IMR-90 (cell line): Measurements from ENCODE around the gene NDST1. TPM values are rescaled to one million over a fixed set of nuclear protein-coding genes. Genes with fewer than 3 reads are reported as not detected.

Experiments
- ATAC-seq: fragments of 200-7000 bp; cut with Tn5 transposase; 2 replicates; pipeline ENCODE4 v1.9.1; 2020; ENCODE audit warnings: low read depth, mild to moderate bottlenecking, moderate library complexity
- BruUV-seq: library from RNA; stranded (reverse); fragments of 400-500 nt; replicated peaks from 2 replicates; lab custom pipeline; 2021; lab: Mats Ljungman, UMichigan
- CTCF ChIA-PET: fragments of 300-600 bp; formaldehyde crosslinking; extraction: SDS; loops from one replicate; lab custom pipeline; 2021; ENCODE audit warnings: antibody characterized with exemption; lab: Yijun Ruan, JAX
- POLR2A ChIA-PET: fragments of 300-600 bp; sonication (Branson Sonifier 250); formaldehyde crosslinking; loops from one replicate; lab custom pipeline; 2022; ENCODE audit warnings: antibody characterized with exemption; ENCODE audit not compliant: unreplicated experiment; lab: Charles Lee
- DNase-seq: peaks from one replicate; pipeline ENCODE4 v3.0.0; 2013
- H2AFZ ChIP-seq: replicated peaks from 2 replicates; pipeline ENCODE3; 2013; ENCODE audit warnings: low read length, mild to moderate bottlenecking; ENCODE audit not compliant: poor library complexity
- H2AK5ac ChIP-seq: 2 replicates; pipeline ENCODE4 v1.6.1; 2013; ENCODE audit warnings: low read depth, low read length, inconsistent platforms
- H2AK9ac ChIP-seq: replicated peaks from 2 replicates; pipeline ENCODE3; 2013; ENCODE audit warnings: mild to moderate bottlenecking, low read depth, low read length, moderate library complexity; ENCODE audit not compliant: poor library complexity
- H2BK120ac ChIP-seq: 2 replicates; pipeline ENCODE4 v1.6.1; 2013; ENCODE audit warnings: low read depth, low read length, inconsistent platforms
- H2BK15ac ChIP-seq: 3 replicates; pipeline ENCODE4 v1.6.1; 2013; ENCODE audit warnings: low read depth, low read length, inconsistent platforms
- H2BK20ac ChIP-seq: 2 replicates; pipeline ENCODE4 v1.6.1; 2013; ENCODE audit warnings: low read depth, mild to moderate bottlenecking, inconsistent platforms, low read length, moderate library complexity
- H2BK5ac ChIP-seq: 2 replicates; pipeline ENCODE4 v1.6.1; 2013; ENCODE audit warnings: mild to moderate bottlenecking, low read depth, low read length, inconsistent platforms; ENCODE audit not compliant: poor library complexity, severe bottlenecking
- H3K14ac ChIP-seq: replicated peaks from 2 replicates; pipeline ENCODE4 v1.6.1; 2013; ENCODE audit warnings: low read depth, low read length, inconsistent platforms
- H3K18ac ChIP-seq: 2 replicates; pipeline ENCODE4 v1.6.1; 2013; ENCODE audit warnings: low read depth, low read length, control low read depth
- H3K23ac ChIP-seq: 2 replicates; pipeline ENCODE4 v1.6.1; 2013; ENCODE audit warnings: low read depth, low read length, inconsistent platforms
- H3K27ac ChIP-seq: 2 replicates; pipeline ENCODE4 v1.5.1; 2013; ENCODE audit warnings: mild to moderate bottlenecking, control low read depth, low read length; ENCODE audit not compliant: insufficient read depth
- H3K27me3 ChIP-seq: 2 replicates; pipeline ENCODE4 v1.6.1; 2013; ENCODE audit warnings: low read length; ENCODE audit not compliant: control insufficient read depth, insufficient read depth
- H3K36me3 ChIP-seq: 2 replicates; pipeline ENCODE4 v1.6.1; 2013; ENCODE audit warnings: low read length, mixed read lengths; ENCODE audit not compliant: control insufficient read depth, insufficient read depth
- H3K4ac ChIP-seq: 2 replicates; pipeline ENCODE4 v1.6.1; 2013; ENCODE audit warnings: low read depth, low read length, inconsistent platforms
- H3K4me1 ChIP-seq: 2 replicates; pipeline ENCODE4 v1.6.1; 2013; ENCODE audit warnings: low read length, mixed read lengths; ENCODE audit not compliant: control insufficient read depth, insufficient read depth
- H3K4me2 ChIP-seq: 2 replicates; pipeline ENCODE4 v1.6.1; 2013; ENCODE audit warnings: low read depth, mild to moderate bottlenecking, control low read depth, low read length, moderate library complexity
- H3K4me3 ChIP-seq: 2 replicates; pipeline ENCODE4 v1.5.1; 2013; ENCODE audit warnings: low read depth, mild to moderate bottlenecking, control low read depth, low read length, moderate library complexity; ENCODE audit not compliant: insufficient read depth
- H3K56ac ChIP-seq: 2 replicates; pipeline ENCODE4 v1.6.1; 2013; ENCODE audit warnings: low read length, inconsistent platforms; ENCODE audit not compliant: insufficient read depth; ENCODE audit errors: extremely low read depth
- H3K79me1 ChIP-seq, 2 experiments: 2 replicates each; pipeline ENCODE4 v1.6.1; 2013; ENCODE audit warnings: low read length in 2 of 2, inconsistent platforms in 1 of 2, low read depth in 1 of 2
- H3K9ac ChIP-seq: 2 replicates; pipeline ENCODE4 v1.6.1; 2013; ENCODE audit warnings: low read depth, low read length, control low read depth
- H3K9me1 ChIP-seq: 2 replicates; pipeline ENCODE4 v1.6.1; 2013; ENCODE audit warnings: low read length, inconsistent platforms; ENCODE audit not compliant: insufficient read depth
- H3K9me3 ChIP-seq: 2 replicates; pipeline ENCODE4 v1.6.1; 2013; ENCODE audit warnings: low read length; ENCODE audit not compliant: control insufficient read depth, insufficient read depth
- H4K20me1 ChIP-seq: 2 replicates; pipeline ENCODE4 v1.6.1; 2013; ENCODE audit warnings: low read length, inconsistent platforms; ENCODE audit not compliant: insufficient read depth
- H4K5ac ChIP-seq: 2 replicates; pipeline ENCODE4 v1.6.1; 2013; ENCODE audit warnings: mild to moderate bottlenecking, low read depth, low read length, control low read depth
- H4K8ac ChIP-seq, 2 experiments: 2 replicates each; pipeline ENCODE4 v1.6.1; 2013; ENCODE audit warnings: low read depth in 2 of 2, low read length in 2 of 2, control low read depth in 1 of 2, inconsistent platforms in 1 of 2
- H4K91ac ChIP-seq: 2 replicates; pipeline ENCODE4 v1.6.1; 2013; ENCODE audit warnings: low read depth, low read length, inconsistent platforms; ENCODE audit not compliant: insufficient read depth
- BHLHE40 ChIP-seq: fragments of 150-350 bp; IDR thresholded peaks from 2 replicates; pipeline ENCODE4 v1.6.1; 2016; ENCODE audit warnings: mild to moderate bottlenecking, low read depth, low read length
- CEBPB ChIP-seq: IDR thresholded peaks from 2 replicates; pipeline ENCODE4 v1.6.1; 2012; ENCODE audit warnings: low read depth, low read length, improper control_type of control experiment
- CHD1 ChIP-seq: IDR thresholded peaks from 2 replicates; pipeline ENCODE4 v1.6.1; 2012; ENCODE audit warnings: low read depth, low read length, improper control_type of control experiment
- FOS ChIP-seq: fragments of 150-350 bp; IDR thresholded peaks from 2 replicates; pipeline ENCODE4 v1.6.1; 2016; ENCODE audit warnings: low read depth, low read length
- MAFK ChIP-seq: IDR thresholded peaks from 2 replicates; pipeline ENCODE4 v1.6.1; 2012; ENCODE audit warnings: low read depth, low read length, improper control_type of control experiment
- MAZ ChIP-seq: IDR thresholded peaks from 2 replicates; pipeline ENCODE4 v1.6.1; 2012; ENCODE audit warnings: low read depth, mild to moderate bottlenecking, low read length, improper control_type of control experiment, moderate library complexity, borderline replicate concordance
- MXI1 ChIP-seq: IDR thresholded peaks from 2 replicates; pipeline ENCODE4 v1.6.1; 2012; ENCODE audit warnings: low read depth, mild to moderate bottlenecking, low read length, moderate library complexity, borderline replicate concordance
- NFE2L2 ChIP-seq: fragments of 150-350 bp; IDR thresholded peaks from 2 replicates; pipeline ENCODE4 v1.6.1; 2016; ENCODE audit warnings: low read depth, mild to moderate bottlenecking, low read length
- POLR2A ChIP-seq: IDR thresholded peaks from 2 replicates; pipeline ENCODE4 v1.6.1; 2012; ENCODE audit warnings: mild to moderate bottlenecking, low read depth, low read length
- RAD21 ChIP-seq: IDR thresholded peaks from 2 replicates; pipeline ENCODE4 v1.6.1; 2012; ENCODE audit warnings: low read length, improper control_type of control experiment
- RCOR1 ChIP-seq: IDR thresholded peaks from 2 replicates; pipeline ENCODE4 v1.6.1; 2012; ENCODE audit warnings: mild to moderate bottlenecking, low read length, improper control_type of control experiment; ENCODE audit not compliant: insufficient replicate concordance
- RFX5 ChIP-seq: IDR thresholded peaks from 2 replicates; pipeline ENCODE4 v1.8.0; 2012; ENCODE audit warnings: low read depth, mild to moderate bottlenecking, low read length, moderate library complexity
- SMC3 ChIP-seq: fragments of 150-350 bp; IDR thresholded peaks from 2 replicates; pipeline ENCODE4 v1.6.1; 2016; ENCODE audit warnings: low read depth, mild to moderate bottlenecking, antibody characterized with exemption, low read length, moderate library complexity
- USF2 ChIP-seq: fragments of 150-350 bp; IDR thresholded peaks from 2 replicates; pipeline ENCODE4 v1.6.1; 2017; ENCODE audit warnings: mild to moderate bottlenecking, antibody characterized with exemption, low read length, low read depth
- WGBS, 2 experiments: methylation state at CpG; one replicate each; pipeline versions ENCODE4 v1.1.5 to v1.1.7; 2013; ENCODE audit warnings: missing lambda C conversion rate in 2 of 2; ENCODE audit not compliant: insufficient read length in 1 of 2; ENCODE audit errors: extremely low coverage in 2 of 2; 5-methylcytosine and 5-hydroxymethylcytosine counted together
- dilution Hi-C: fragments of 300-500 bp; cut with HindIII; formaldehyde crosslinking; loops from one replicate; pipeline ENCODE4 v1.14.3; 2018; ENCODE audit warnings: low sequenced_read_pairs; ENCODE audit not compliant: unreplicated experiment
- in situ Hi-C: fragments of 300-500 bp; cut with MboI; formaldehyde crosslinking; loops from 3 replicates; pipeline ENCODE4 v1.14.3; 2019; ENCODE audit warnings: low sequenced_read_pairs, inconsistent platforms, mixed read lengths
- intact Hi-C: fragments of 100-400 bp; cut with micrococcal nuclease; formaldehyde crosslinking; loops from 2 replicates; pipeline ENCODE4 v1.10.0; 2022
- polyA plus RNA-seq, 3 experiments: library from polyadenylated mRNA; depleted of rRNA; stranded (reverse); fragments of >200 nt; gene quantifications; 2 replicates each; pipeline ENCODE4 v1.2.3, GENCODE V29; 2012; ENCODE audit warnings: low replicate concordance in 1 of 3
- total RNA-seq: library from RNA; depleted of rRNA; stranded (reverse); fragments of >200 nt; gene quantifications from 2 replicates; pipeline ENCODE4 v1.2.3, GENCODE V29; 2012
- TF ChIP-seq, protein P1 (sequence below): fragments of 150-350 bp; IDR thresholded peaks from 2 replicates; pipeline ENCODE4 v1.6.1; 2016; ENCODE audit warnings: low read depth, mild to moderate bottlenecking, low read length, moderate library complexity, borderline replicate concordance
- TF ChIP-seq, protein P2 (sequence below): conservative IDR thresholded peaks from 2 replicates; pipeline ENCODE4 v1.5.1; 2012; ENCODE audit warnings: mild to moderate bottlenecking, low read depth, low read length, improper control_type of control experiment

Gene NDST1
- total and polyA plus RNA-seq, 2 of the 4 experiments (the other 2 are of a cell fraction) = 30.5 to 80.4 TPM

- no peak overlapping the region for H2BK5ac ChIP-seq
- H3K23ac ChIP-seq = no peak overlapping the region
- no peak overlapping the region for H2BK20ac ChIP-seq
- H3K18ac ChIP-seq = no peak overlapping the region
- no peak overlapping the region for H3K4me2 ChIP-seq
- no peak overlapping the region for H3K4ac ChIP-seq
- DNase-seq (no peak), ATAC-seq (no peak)
- no peak overlapping the region for H2BK120ac ChIP-seq
- H3K4me3 ChIP-seq = no peak overlapping the region
- intact Hi-C loops (no loop called here), in situ Hi-C loops (no loop called here), dilution Hi-C loops (no loop called here)
- H4K20me1 ChIP-seq = no peaks in the 10 kb centered on the region
- H3K9me1 ChIP-seq = no peaks in the 10 kb centered on the region
- H3K14ac ChIP-seq = no peak overlapping the region
- no peak overlapping the region for H4K8ac ChIP-seq
- no peak overlapping the region for H3K27ac ChIP-seq
- no peaks in the 10 kb centered on the region for H3K9me3 ChIP-seq
- CTCF ChIA-PET = no interaction called here
- H3K56ac ChIP-seq = no peak overlapping the region
- POLR2A ChIA-PET = interaction anchor here (0.6 kb wide), 1 partner anchor 46 kb away, joined by 4 read pairs; no protein-coding TSS in a partner anchor
- H2BK15ac ChIP-seq = no peak overlapping the region
- BruUV-seq = no TSS peak
- no peak overlapping the region for H2AK9ac ChIP-seq
- no peak overlapping the region for H2AFZ ChIP-seq
- TF ChIP-seq SMC3 (no peak), RCOR1 (no peak), RFX5 (no peak), CEBPB (no peak), BHLHE40 (no peak), POLR2A (no peak), FOS (no peak), MXI1 (no peak), NFE2L2 (no peak), MAZ (no peak), CHD1 (no peak), USF2 (no peak), MAFK (no peak), RAD21 (no peak)
- TF ChIP-seq, protein P1, sequence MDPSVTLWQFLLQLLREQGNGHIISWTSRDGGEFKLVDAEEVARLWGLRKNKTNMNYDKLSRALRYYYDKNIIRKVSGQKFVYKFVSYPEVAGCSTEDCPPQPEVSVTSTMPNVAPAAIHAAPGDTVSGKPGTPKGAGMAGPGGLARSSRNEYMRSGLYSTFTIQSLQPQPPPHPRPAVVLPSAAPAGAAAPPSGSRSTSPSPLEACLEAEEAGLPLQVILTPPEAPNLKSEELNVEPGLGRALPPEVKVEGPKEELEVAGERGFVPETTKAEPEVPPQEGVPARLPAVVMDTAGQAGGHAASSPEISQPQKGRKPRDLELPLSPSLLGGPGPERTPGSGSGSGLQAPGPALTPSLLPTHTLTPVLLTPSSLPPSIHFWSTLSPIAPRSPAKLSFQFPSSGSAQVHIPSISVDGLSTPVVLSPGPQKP = no peak
- TF ChIP-seq, protein P2, sequence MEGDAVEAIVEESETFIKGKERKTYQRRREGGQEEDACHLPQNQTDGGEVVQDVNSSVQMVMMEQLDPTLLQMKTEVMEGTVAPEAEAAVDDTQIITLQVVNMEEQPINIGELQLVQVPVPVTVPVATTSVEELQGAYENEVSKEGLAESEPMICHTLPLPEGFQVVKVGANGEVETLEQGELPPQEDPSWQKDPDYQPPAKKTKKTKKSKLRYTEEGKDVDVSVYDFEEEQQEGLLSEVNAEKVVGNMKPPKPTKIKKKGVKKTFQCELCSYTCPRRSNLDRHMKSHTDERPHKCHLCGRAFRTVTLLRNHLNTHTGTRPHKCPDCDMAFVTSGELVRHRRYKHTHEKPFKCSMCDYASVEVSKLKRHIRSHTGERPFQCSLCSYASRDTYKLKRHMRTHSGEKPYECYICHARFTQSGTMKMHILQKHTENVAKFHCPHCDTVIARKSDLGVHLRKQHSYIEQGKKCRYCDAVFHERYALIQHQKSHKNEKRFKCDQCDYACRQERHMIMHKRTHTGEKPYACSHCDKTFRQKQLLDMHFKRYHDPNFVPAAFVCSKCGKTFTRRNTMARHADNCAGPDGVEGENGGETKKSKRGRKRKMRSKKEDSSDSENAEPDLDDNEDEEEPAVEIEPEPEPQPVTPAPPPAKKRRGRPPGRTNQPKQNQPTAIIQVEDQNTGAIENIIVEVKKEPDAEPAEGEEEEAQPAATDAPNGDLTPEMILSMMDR = no peak
- no peak overlapping the region for H4K5ac ChIP-seq
- H4K91ac ChIP-seq = no peak overlapping the region
- H3K27me3 ChIP-seq = no peaks in the 10 kb centered on the region
- WGBS, 2 experiments = 80% methylated on average over 3 of the region's 9 CpGs; no CpG with 5 or more reads in 1 of the 2 experiments
- no peak overlapping the region for H3K9ac ChIP-seq
- H3K79me1 ChIP-seq = no peaks in the 10 kb centered on the region
- H3K4me1 ChIP-seq = peaks cover 7% of the 10 kb centered on the region
- H3K36me3 ChIP-seq = no peaks in the 10 kb centered on the region
- H2AK5ac ChIP-seq = no peak overlapping the region
These were observed 88.4 kb downstream of the NDST1 start for GRCh38 chr5:150596313-150596712.
